ENCODE measurements around the gene RPP25.
"Not testable (repeated sequence)": the region's sequence is repeated elsewhere in the genome, so short reads cannot be mapped to it uniquely, and the experiment has no call there.

Gene RPP25

GRCh38 chr15:74962671-74963070 is 6.1 kb upstream of the RPP25 start:
- DNase-seq (ENCODE audit: low read depth): no peak

DNA sequence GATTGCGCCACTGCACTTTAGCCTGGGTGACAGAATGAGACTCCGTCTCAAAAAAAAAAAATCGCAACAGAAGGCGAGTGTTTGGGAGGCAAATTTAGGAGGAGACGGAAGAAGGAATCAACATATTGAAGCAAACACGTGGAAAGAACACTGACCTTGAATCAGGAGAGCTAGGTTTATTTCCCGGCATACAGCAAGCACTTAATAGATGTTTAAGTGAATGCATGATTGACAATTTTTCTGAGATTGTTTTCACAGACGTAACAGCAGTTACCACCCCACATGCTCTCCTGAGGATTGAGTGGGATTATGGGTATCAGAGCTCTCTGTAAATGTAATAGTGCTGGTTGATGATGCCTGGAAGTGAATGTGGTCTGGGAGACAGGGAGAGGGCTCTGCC is 5.6 kb upstream of the RPP25 start:
- no peak for DNase-seq (ENCODE audit: low read depth)

DNA sequence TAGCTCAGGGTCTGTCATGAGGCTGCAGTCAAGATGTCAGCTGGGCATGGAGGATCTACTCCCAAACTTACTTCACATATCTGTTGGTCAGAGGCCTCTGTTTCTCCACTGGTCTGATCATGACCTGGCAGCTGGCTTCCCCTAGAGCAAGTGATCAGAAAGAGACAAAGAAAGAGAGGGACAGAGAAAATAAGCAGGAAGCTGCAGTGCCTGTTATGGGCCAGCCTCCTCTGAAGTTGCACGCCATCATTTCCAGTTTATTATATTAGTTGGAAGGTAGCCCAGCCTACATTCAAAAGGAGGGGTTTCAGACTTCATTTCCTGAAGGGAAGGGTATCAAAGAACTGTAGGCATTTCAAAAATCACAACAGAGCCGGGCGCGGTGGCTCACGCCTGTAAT is 5.0 kb upstream of the RPP25 start:
- no peak for DNase-seq (ENCODE audit: low read depth)

GRCh38 chr15:74960995-74961588 is 4.5 kb upstream of the RPP25 start:
- DNase-seq (ENCODE audit: low read depth): no peak

- DNase-seq (ENCODE audit: low read depth): no peak
Measured at GRCh38 chr15:74960286-74960685, 3.7 kb upstream of the RPP25 start.

DNA sequence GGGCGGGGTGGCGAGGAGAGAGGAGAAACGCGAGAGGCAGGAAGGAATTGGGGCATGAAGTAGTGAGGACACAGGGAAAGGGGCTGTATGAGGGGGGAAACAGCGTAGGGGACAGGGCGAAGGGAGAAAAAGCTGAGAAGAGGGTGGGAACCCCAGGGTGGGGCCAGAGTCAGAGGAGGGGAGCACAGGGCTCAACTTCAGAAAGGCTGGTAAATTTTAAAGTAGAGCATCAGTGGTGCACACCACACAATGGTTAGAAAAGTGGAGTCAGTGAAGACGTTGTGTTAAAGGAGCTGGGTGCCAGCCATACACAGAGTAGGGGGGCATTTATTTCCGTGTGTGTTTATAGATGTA is 3.0 kb upstream of the RPP25 start:
- no peak for DNase-seq (ENCODE audit: low read depth)

DNA sequence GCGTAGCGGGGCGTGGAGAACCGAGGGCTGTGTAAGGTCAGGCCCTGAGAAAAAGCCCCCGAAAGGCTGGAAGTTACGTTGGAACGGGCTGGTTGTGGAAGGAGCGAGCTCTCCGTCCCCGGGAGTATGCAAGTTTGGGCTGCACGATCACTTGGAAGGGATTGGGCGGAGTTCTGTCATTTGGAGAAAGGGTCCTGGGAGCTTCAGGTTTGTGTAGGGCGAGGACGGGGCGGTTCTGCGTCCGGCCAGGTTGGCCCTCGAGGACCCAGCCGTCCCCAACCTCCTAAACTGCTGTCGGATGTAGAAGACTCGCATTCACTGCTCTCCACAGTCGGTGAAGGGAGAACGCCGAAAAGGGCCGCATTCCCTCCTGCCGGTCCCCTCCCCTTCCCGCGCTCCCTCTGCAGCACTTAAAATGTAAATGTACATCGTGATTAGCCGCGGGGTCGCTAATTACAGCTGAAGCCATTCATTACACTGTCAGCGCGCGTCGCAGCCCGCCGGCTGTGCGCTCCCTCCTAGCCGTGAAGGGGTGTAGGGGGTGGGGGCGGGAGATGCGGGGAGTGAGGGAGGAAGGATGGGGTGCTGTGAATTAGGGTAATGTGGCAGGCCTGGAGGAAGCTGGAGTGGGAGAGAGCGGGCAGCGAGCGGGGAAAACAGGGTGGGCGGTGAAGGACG is 2.5 kb upstream of the RPP25 start:
- no peak for DNase-seq (ENCODE audit: low read depth)

DNA sequence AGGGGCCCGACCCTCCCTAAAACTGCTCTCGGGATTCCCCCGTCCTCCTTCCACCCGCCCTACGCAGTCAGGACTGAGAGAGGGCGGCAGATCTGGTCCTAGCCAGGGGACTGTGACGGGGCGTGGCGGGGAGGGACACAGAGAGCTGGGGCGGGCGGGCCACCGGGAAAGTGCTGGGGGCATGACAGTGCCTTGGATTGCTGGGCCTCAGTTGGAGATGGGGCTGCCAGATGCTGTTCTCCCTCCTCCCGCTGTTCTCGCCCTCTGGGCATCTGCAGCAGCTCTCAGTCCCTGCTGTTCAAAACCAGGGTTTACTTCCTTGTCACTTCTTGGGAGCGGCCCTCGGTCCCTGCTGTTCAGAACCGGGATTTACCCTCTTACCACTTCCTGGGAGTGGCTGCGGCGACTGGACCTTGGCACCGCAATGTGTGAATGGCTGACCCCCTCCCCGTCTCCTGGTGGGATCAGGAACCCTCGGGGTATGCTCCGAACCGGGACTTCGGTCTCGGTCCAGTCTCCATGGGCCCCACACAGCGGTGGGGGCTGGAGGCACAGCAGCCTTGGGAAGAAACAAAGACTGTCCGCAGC is 1.8 kb upstream of the RPP25 start:
- DNase-seq (ENCODE audit: low read depth): no peak

- DNase-seq (ENCODE audit: low read depth): no peak
Measured at GRCh38 chr15:74957476-74958035, 984 bp upstream of the RPP25 start.

DNA sequence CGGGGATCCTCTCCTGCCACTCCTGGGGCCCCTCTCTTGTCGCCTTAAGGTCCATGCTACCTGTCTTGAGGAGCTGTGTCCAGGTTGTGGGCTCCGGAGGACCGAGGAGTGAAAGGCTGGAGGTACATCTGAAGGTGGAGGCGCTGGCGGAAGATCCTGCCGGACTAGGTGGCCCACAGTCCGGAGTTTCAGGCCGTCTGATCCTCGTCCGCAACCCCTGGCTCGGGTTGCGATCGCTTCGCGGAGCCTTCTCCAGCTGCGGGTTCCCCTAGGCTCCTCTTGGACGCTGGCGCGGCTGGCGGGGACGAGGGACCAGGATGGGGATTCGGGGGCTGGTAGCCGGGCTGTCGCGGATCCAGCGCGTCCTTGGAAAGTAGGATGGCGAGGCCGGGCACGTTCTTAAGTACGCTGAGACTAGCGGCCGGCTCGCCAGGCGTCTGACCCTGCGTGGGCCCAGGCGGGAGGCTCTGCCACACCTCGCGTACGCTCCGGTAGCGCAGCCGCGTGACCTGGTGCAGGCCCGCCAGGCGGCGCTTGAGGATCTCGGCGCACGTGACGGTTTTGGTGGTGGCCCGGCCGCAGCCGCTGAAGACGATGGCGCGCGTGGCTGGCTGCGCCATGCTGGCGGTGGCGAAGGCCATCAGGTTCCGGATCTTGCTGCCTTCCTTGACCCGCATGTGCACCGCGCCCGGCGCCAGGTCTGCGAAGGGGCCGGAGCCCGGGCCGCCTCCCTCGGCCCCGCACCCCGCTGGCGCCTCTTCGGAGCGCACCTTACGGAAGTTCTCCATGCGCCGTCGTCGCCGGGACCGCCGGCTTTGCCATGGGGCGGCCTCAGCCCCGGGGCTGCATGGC is 550 bp downstream of the RPP25 start:
- DNase-seq (ENCODE audit: low read depth): peak; percentile 55

GRCh38 chr15:74955017-74955416 is 1.6 kb downstream of the RPP25 start:
- no peak for DNase-seq (ENCODE audit: low read depth)

DNA sequence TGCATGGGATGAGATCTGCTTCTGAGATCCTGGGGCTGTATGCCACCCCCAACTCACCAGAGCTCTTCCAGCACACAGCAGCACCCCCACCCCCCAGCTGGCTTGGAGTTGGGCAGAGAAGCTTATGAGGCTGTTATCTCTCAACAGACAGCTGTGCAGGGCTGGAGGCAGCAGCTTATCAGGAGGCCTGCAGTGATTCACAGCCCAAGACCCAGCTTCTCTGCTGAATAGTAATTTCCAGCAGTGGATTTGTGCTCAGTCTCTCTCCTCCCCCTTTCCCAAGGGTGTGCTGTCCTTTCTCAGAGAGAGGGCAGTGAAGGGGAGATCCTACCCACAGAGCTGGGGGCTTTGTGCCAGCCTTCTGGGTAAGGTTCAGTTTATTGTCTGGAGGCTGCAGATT is 2.1 kb downstream of the RPP25 start:
- no peak for DNase-seq (ENCODE audit: low read depth)

DNA sequence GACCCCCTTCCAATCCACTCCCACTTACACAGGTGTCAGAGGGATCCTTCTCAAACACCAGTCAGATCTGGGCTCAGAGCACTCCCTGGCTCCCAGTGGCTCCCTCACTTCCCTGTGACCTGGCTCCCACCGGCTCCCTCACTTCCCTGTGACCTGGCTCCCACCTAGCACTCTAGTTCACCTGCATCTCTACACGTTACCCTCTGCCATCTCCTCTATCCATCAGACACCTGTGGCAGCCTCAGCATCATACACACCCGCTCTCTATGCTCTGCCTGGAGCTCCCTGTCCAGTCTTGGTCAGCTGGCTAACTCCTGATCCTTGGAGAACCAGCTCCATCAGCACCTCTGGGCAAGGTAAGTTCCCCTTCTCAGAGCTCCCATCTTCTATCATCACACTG is 5.6 kb downstream of the RPP25 start:
- no peak for DNase-seq (ENCODE audit: low read depth)

DNA sequence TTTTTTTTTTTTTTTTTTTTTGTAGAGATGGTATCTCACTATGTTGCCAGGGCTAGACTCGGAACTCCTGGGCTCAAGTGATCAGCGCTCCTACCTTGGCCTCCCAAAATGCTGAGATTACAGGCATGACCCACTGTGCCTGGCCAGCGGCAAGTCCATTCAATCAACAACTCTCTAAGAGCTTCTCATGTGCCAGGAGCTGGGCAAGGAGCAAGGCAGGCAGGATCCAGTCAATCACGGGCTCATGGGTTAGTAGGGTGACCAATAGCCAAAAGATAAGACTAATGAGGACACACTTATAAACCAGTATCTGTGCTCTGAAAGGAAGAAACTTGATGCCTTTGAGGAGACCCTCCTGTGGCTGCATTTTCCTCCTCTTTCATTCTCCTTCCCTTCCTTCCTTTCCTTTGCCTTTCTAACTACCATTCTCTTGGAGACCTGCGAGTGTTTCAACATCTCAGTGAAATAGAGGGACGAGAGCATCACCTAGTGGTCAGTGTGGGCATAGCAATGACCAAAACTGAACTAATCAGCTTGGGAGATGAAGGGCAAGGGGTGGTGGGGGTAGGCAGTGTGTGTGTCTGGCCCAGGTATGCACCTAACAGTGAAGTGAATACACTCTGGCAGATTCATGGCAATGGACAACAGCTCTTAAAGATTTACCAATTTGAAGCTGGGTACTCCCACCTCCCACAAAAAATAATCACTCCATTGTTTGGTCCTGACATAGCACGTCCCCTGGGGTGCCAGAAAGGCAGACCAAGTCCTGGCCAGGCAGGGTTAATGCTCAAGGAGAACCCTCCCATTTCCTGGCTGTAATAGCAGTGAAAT is 6.3 kb downstream of the RPP25 start:
- peak; percentile 71 for DNase-seq (ENCODE audit: low read depth)

DNA sequence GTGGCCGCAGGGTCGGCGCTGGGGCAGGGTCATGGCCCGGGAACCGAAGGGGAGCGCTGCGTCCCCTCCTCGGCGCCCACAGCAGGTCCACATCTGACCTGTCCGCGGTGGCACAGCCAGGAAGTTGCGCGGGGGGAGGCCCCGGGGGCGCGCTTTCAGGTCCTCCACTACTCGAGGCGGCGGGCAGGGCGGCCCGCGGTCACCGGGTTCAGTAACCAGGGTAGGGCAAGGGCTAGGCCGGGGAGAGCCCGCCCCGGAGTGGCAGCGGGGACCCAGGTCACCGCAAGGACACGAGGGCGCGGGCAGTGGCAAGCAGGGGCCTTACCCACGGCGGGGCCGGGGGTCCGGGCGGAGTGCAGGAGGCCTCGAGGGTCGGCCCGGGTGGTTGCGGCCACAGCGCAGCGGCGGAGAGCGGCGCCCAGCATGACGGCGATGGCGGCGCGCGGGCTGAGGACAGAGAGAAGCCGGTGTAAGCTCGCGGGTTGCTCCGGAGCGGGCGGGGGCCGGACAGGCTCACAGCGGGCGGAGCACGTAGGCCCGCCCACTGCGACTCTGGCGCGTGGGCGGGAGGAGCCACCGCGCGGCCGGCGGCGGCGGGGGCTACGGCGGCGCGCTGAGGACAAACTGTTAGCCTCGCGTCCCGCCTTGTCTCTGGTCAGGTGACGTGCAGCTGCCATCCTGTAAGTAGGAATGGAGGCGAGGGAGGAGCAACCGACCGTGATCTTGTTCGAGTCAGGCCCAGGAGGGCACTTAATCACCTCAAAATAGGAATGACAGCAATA is 18.8 kb downstream of the RPP25 start, which contains the start of gene COX5A:
Gene COX5A, minus strand, starts transcription at position 484 of the 782 bp plus-strand sequence. Its CDS starts 59 bp downstream, at position 425.
- peak; percentile 77 for DNase-seq (ENCODE audit: low read depth)

GRCh38 chr15:74937272-74937589 is 19.3 kb downstream of the RPP25 start:
- no peak for DNase-seq (ENCODE audit: low read depth)

DNA sequence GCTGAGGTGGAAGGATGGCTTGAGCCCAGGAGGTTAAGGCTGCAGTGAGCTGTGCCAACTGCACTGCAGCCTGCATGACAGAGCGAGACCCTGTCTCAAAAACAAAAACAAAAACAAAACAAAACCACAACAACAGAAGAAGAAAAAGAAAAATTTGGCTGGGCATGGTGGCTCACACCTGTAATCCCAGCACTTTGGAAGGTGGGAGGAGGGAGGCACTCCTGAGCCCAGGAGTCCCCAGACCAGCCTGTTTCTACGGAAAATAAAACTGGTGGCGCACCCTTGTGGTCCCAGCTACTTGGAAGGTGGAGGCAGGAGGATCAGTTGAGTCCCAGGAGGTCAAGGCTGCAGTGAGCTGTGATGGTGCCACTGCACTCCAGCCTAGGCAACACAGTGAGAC is 21.4 kb downstream of the RPP25 start:
- DNase-seq (ENCODE audit: low read depth): not testable (repeated sequence)

GRCh38 chr15:74933573-74933972 is 23.0 kb downstream of the RPP25 start:
- no peak for DNase-seq (ENCODE audit: low read depth)

GRCh38 chr15:74928771-74929198 is 27.8 kb downstream of the RPP25 start:
- DNase-seq (ENCODE audit: low read depth): no peak

- no peak for DNase-seq (ENCODE audit: low read depth)
Measured at GRCh38 chr15:74924525-74924924, 32.0 kb downstream of the RPP25 start.

DNA sequence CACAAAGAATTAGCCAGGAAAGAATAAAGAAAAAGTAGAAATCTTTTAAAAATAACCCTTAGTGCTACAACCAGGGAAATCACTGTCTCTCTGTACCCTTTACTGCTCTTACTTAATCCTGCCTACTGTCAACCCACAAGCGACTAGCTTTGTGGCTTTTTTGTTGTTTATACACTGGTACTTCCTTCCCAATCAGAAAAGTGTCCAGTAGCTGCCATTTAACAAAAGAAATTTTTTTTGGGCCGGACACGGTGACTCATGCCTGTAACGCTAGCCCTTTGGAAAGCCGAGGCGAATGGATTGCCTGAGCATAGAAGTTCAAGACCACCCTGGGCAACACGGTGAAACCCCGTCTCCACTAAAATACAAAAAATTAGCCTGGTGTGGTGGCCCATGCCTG is 36.1 kb downstream of the RPP25 start:
- DNase-seq (ENCODE audit: low read depth): no peak

Data from activated T-cell treated with anti-CD3 and anti-CD28 coated beads for 1 hour (primary cell).